A673 (cell line): ENCODE measurements around the gene TRAM2. TPM values are rescaled to one million over a fixed set of nuclear protein-coding genes. Genes with fewer than 3 reads are reported as not detected.

Experiments
- BruUV-seq: library from RNA; stranded (reverse); fragments of 400-500 nt; replicated peaks from 2 replicates; lab custom pipeline; 2021; lab: Mats Ljungman, UMichigan
- CTCF ChIA-PET: fragments of 300-600 bp; sonication (Branson Sonifier 250); formaldehyde crosslinking; loops from one replicate; lab custom pipeline; 2022; ENCODE audit warnings: antibody characterized with exemption; lab: Charles Lee
- POLR2A ChIA-PET: fragments of 300-600 bp; sonication (Branson Sonifier 250); formaldehyde crosslinking; loops from one replicate; lab custom pipeline; 2022; ENCODE audit warnings: antibody characterized with exemption; ENCODE audit not compliant: low non-redundant PET; lab: Charles Lee
- DNase-seq: peaks from one replicate; pipeline ENCODE4 v3.0.0-alpha.2; 2015; ENCODE audit warnings: low spot score
- H3K27ac ChIP-seq: fragments of 200-600 bp; sonication (generic); 2 replicates; pipeline ENCODE4 v1.5.1; 2016; ENCODE audit warnings: mixed run types, low read depth, mild to moderate bottlenecking, mixed read lengths, antibody characterized with exemption, low read length; ENCODE audit not compliant: poor library complexity, severe bottlenecking
- H3K27me3 ChIP-seq: fragments of 200-600 bp; sonication (generic); replicated peaks from 2 replicates; pipeline ENCODE4 v1.6.1; 2017; ENCODE audit warnings: mixed run types, low read depth, mild to moderate bottlenecking, mixed read lengths, antibody characterized with exemption, low read length; ENCODE audit not compliant: insufficient read depth, poor library complexity
- H3K36me3 ChIP-seq: fragments of 200-600 bp; sonication (generic); 2 replicates; pipeline ENCODE4 v1.6.1; 2016; ENCODE audit warnings: mixed run types, mild to moderate bottlenecking, mixed read lengths, antibody characterized with exemption, low read length; ENCODE audit not compliant: insufficient read depth, poor library complexity, severe bottlenecking
- H3K4me1 ChIP-seq: fragments of 200-600 bp; sonication (generic); 2 replicates; pipeline ENCODE4 v1.6.1; 2017; ENCODE audit warnings: mixed run types, mild to moderate bottlenecking, mixed read lengths, antibody characterized with exemption, low read length; ENCODE audit not compliant: insufficient read depth, poor library complexity, severe bottlenecking
- H3K4me3 ChIP-seq: fragments of 200-600 bp; sonication (generic); 2 replicates; pipeline ENCODE4 v1.5.1; 2016; ENCODE audit warnings: low read depth, mixed run types, mild to moderate bottlenecking, mixed read lengths, low read length; ENCODE audit not compliant: poor library complexity, severe bottlenecking
- H3K9me3 ChIP-seq: fragments of 200-600 bp; sonication (generic); 2 replicates; pipeline ENCODE4 v1.6.1; 2016; ENCODE audit warnings: mixed run types, low read depth, mild to moderate bottlenecking, mixed read lengths, antibody characterized with exemption, low read length; ENCODE audit not compliant: poor library complexity, severe bottlenecking
- CTCF ChIP-seq: fragments of 300-800, 200-600 bp; sonication (generic); conservative IDR thresholded peaks from 2 replicates; pipeline ENCODE4 v1.5.1; 2017; ENCODE audit warnings: low read depth, mild to moderate bottlenecking, antibody characterized with exemption, low read length, moderate library complexity, mixed read lengths
- EZH2 ChIP-seq: fragments of 200-600 bp; sonication (generic); IDR thresholded peaks from 2 replicates; pipeline ENCODE4 v1.6.1; 2017; ENCODE audit warnings: borderline replicate concordance, low read depth, mild to moderate bottlenecking, mixed read lengths, antibody characterized with exemption, low read length; ENCODE audit not compliant: poor library complexity, severe bottlenecking
- intact Hi-C: fragments of 100-400 bp; cut with micrococcal nuclease; formaldehyde crosslinking; loops from one replicate; pipeline ENCODE4 v1.10.0; 2022; ENCODE audit not compliant: unreplicated experiment
- total RNA-seq: library from RNA; stranded (reverse); gene quantifications from 2 replicates; pipeline ENCODE4 v1.2.3, GENCODE V29; 2021

TRAM2 gene
- total RNA-seq, 1 experiment from 2014 or later = 21.9 TPM

- BruUV-seq = no TSS peak
- Histone ChIP-seq H3K27ac (peak overlapping the region; percentile 56), H3K4me1 (peaks cover 9% of the 10 kb centered on the region), H3K4me3 (no peak overlapping the region), H3K36me3 (no peaks in the 10 kb centered on the region), H3K9me3 (no peaks in the 10 kb centered on the region), H3K27me3 (no peaks in the 10 kb centered on the region)
- CTCF ChIA-PET = interaction anchor here (0.6 kb wide), 1 partner anchor 102 kb away, joined by 6 read pairs; no protein-coding TSS in a partner anchor
- TF ChIP-seq CTCF (no peak), EZH2 (no peak)
- POLR2A ChIA-PET = no interaction called here
- intact Hi-C loops = no loop called here
- DNase-seq = peak; percentile 69
These were observed 66.7 kb downstream of the TRAM2 start for GRCh38 chr6:52510213-52510562.

GRCh38 chr6:52509281-52510212, 67.3 kb downstream of the TRAM2 start:
- no peak for TF ChIP-seq EZH2
- TF ChIP-seq CTCF = no peak
- BruUV-seq = no TSS peak
- DNase-seq = peak; percentile 87
- Histone ChIP-seq H3K4me3 (no peak overlapping the region), H3K4me1 (peaks cover 9% of the 10 kb centered on the region), H3K36me3 (no peaks in the 10 kb centered on the region), H3K27me3 (no peaks in the 10 kb centered on the region), H3K27ac (peak overlapping the region; percentile 56), H3K9me3 (no peaks in the 10 kb centered on the region)
- CTCF ChIA-PET = no interaction called here
- intact Hi-C loops = no loop called here
- POLR2A ChIA-PET = no interaction called here

GRCh38 chr6:52508261-52508739, 68.6 kb downstream of the TRAM2 start:
- CTCF ChIA-PET = no interaction called here
- H3K27ac ChIP-seq = no peak overlapping the region
- intact Hi-C loops = no loop called here
- no TSS peak for BruUV-seq
- H3K36me3 ChIP-seq = no peaks in the 10 kb centered on the region
- no peak for DNase-seq
- TF ChIP-seq CTCF (no peak), EZH2 (no peak)
- peaks cover 9% of the 10 kb centered on the region for H3K4me1 ChIP-seq
- no peak overlapping the region for H3K4me3 ChIP-seq
- no peaks in the 10 kb centered on the region for H3K9me3 ChIP-seq
- H3K27me3 ChIP-seq = no peaks in the 10 kb centered on the region
- POLR2A ChIA-PET = no interaction called here
